Caki2 (cell line): ENCODE data around the gene WDR91. TPM values are rescaled to one million over a fixed set of nuclear protein-coding genes. Genes with fewer than 3 reads are reported as not detected.
"Not testable (repeated sequence)": the region's sequence is repeated elsewhere in the genome, so short reads cannot be mapped to it uniquely, and the experiment has no call there.

ENCODE experiments used
- DNase-seq: peaks from one replicate; pipeline ENCODE4 v3.0.0-alpha.2; 2015; ENCODE audit warnings: low read depth
- in situ Hi-C: cut with HindIII; loops from 2 replicates; pipeline ENCODE4 v1.10.0; 2016; ENCODE audit warnings: low sequenced_read_pairs, low pct_unique_long_range_greater_than_20kb, mixed read lengths
- total RNA-seq: library from RNA; depleted of rRNA; stranded (reverse); fragments of >200 nt; shearing (Covaris generic); gene quantifications from 2 replicates; pipeline ENCODE4 v1.2.3, GENCODE V29; 2014; ENCODE audit warnings: low replicate concordance

Gene WDR91
- total RNA-seq, 1 experiment from 2014 or later: 19.4 TPM

- in situ Hi-C loops: no loop called here
- DNase-seq: no peak
Measured at GRCh38 chr7:135235841-135236240, 24.5 kb upstream of the WDR91 start.

- in situ Hi-C loops: no loop called here
- DNase-seq: no peak
Measured at GRCh38 chr7:135234727-135235126, 23.4 kb upstream of the WDR91 start.

DNA sequence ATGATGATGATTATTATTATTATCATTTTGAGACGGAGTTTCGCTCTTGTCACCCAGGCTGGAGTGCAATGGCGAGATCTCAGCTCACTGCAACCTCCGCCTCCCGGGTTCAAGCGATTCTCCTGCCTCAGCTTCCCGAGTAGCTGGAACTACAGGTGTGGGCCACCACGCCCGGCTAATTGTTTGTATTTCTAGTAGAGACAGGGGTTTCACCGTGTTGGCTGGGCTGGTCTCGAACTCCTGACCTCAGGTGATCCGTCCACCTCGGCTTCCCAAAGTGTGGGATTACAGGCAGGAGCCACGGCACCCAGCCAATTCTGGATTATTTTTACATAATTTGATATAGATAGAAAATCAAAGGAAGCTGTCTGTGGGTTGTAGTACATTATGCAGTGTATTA lies 22.8 kb upstream of the WDR91 start:
- in situ Hi-C loops, DNase-seq: not testable (repeated sequence)

- in situ Hi-C loops: no loop called here
- no peak for DNase-seq
Measured at GRCh38 chr7:135233570-135233969, 22.2 kb upstream of the WDR91 start, which contains the start of gene STRA8. Gene STRA8, plus strand, starts transcription at chr7:135233838. Its CDS starts 6,687 bp downstream, at chr7:135240525.

GRCh38 chr7:135232720-135233119 lies 21.4 kb upstream of the WDR91 start:
- in situ Hi-C loops: no loop called here
- DNase-seq: no peak

- in situ Hi-C loops: no loop called here
- DNase-seq: no peak
Measured at GRCh38 chr7:135232087-135232486, 20.8 kb upstream of the WDR91 start.

- in situ Hi-C loops: no loop called here
- no peak for DNase-seq
Measured at GRCh38 chr7:135231686-135232085, 20.4 kb upstream of the WDR91 start.

DNA sequence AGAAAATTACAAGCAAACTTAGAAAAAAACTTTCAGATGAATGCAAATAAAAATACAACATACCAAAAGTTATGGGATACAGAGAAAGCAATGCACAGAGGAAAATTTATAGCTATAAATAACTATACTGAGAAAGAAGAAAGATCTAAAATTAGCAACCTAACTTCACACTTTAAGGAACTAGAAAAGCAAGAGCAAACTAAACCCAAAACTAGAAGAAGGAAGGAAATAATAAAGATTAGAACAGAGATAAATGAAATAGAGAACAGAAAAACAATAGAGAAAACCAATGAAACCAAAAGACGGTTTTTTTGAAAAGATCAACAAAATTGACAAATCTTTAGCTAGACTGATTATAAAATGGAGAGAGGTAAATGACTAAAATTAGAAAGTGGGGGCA lies 12.7 kb upstream of the WDR91 start:
- DNase-seq: no peak
- in situ Hi-C loops: no loop called here

- in situ Hi-C loops: no loop called here
- DNase-seq: peak; percentile 64
Measured at GRCh38 chr7:135217645-135218509, 6.6 kb upstream of the WDR91 start.

DNA sequence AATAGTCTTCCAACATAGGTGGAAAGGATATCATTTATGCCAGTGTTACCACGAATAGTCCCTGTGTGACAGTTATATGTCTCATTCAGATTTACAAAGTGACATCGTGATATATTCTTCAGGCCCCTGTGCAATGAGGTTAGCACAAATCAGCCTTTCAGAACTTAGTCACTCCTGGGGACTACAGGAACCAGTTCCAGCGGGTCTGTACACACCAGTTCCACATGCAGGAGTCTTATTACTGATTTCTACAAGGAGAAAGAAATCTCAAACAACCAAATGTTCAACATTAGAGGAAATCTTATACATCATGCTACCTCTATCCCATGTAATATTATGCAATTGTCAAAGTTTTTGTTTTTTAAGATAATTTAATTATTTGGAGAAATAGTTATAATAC lies 4.4 kb upstream of the WDR91 start:
- in situ Hi-C loops: no loop called here
- DNase-seq: no peak

- in situ Hi-C loops: no loop called here
- DNase-seq: no peak
Measured at GRCh38 chr7:135215180-135215579, 3.9 kb upstream of the WDR91 start.

GRCh38 chr7:135213831-135214230 lies 2.5 kb upstream of the WDR91 start:
- no peak for DNase-seq
- in situ Hi-C loops: no loop called here

GRCh38 chr7:135211946-135212685 lies 790 bp upstream of the WDR91 start:
- in situ Hi-C loops, DNase-seq: not testable (repeated sequence)

DNA sequence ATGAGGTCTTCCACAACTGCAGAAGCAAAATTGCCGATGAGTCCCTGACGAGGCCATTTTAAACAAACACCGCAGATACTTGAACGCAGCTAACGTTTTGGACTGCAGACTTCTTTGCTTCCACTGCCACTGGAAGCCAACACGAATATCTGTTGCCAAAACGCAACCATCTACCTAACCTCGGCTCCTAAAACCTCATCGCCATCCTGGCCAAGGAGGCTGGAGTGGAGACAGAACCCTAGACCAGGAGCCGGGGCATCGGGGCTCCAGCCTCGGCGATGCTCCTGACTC lies 493 bp downstream of the WDR91 start:
- in situ Hi-C loops: no loop called here
- peak; percentile 25 for DNase-seq

DNA sequence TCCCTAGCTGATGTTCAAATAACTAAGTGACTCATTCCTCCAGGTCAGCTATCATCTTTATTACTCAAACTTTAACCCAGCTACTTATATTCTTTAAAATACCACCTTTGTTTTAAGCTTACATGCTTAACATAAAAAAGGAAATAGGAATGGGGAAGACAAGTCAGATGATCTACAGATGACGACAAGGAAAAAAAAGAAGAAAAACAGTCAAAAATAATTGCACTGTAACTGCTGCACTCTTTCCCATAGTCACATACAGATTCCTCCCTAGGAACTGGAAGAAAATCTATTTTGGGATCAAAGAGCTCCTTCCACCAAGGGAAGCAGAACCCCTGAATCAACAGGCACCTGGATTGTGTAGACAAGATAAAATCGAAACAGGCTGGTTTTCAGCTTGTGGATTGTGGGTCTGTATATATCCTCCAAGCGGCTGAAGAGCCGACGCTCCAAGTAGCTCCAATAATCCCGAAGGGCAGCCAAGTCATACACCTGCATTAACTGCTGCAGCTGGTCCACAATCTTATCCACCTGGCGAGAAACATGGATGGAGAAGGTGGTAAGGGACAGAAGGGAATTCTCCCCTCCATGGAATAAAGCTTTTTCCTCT lies 2.0 kb downstream of the WDR91 start:
- DNase-seq: no peak
- in situ Hi-C loops: no loop called here

DNA sequence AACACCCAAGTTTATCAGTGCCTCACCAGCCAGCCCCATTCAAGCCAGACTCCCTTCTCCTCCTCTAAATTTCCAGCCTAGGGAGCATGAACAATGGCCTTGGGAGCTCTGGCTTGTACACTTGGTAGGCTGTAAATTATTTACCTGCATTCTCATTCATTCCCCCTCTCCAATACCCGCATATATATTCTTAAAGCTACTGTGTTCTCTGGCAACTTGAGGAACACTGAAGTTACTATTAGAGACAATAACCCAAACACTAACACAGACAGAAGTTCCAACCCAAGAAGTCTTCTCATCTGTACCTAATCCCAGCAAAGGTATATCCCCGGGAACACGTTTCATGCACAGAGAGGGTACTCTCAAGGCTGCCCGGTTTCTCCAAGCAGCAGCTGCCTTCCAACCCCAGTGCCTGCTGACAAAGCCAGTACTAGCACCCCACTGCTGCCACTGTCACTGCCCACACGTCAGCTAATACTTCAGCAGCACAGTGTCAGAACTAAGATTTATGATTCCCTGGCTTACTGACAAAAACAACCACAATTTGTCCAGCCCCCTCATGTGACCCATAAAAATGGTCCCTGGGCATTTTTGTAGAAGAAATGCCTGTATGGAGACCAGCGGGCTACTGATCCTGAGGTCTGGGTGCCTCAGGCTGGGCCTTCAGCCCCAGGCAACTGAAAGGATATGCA lies 3.1 kb downstream of the WDR91 start:
- in situ Hi-C loops: no loop called here

DNA sequence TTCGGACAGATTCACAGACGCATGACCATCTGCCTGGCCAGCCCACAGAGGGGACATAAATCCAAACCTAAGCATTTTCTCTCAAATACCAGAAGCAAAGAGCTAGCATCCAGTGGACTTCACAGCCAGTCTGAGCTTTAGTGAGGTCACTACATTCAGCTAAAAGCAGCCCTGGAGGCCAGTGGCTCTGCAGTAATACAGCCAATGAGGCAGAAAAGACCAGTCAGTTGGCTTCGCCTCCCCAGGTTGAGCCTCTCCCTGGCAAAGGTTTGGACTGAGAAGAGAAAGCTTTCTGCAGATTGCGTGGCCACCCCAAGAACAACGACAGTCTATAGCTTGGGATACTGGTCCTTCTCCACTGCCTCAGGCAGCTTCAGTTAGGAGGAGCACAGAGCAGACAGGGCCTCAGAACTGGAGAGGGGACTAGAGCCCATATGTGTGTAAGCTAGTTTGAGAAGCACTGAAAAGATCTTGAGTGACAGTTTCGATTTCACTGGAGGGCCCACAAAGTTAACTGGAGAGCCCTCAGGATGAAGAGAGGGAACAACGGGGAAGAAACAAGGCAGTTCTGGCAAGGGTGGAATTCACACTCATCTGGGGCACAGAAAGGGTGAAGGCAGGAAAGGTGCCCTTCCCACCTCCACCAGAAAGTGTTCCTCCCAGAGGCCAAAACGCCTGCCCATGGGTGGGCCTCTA lies 3.8 kb downstream of the WDR91 start:
- DNase-seq: no peak
- in situ Hi-C loops: no loop called here

More for the DNA sequence above, 3.1 kb downstream of the WDR91 start:
- peak; percentile 40 for DNase-seq

DNA sequence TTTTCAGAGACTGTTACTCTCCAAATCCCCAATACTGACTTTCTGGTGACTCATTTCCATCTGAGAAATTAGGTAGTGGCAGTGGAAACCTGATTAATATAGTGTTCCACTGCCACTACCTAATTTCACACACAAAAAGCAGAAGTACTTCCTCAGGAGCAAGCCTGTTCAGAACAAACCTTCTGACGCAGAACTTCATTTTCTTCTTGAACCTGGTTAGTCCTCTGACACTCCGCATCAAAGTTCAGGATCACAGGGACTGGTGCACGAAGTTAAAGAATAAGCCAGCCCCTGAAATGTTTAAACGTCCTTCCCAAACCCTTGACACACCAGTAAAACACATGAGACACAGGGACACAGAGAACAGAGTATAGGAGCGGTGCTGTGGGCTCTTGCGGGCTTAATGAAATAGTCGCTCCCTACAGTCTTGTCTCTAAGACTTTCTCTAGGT lies 4.4 kb downstream of the WDR91 start:
- DNase-seq: no peak
- in situ Hi-C loops: no loop called here
